GM19238 (cell line): ENCODE data around the gene HCRT.
"Not testable (repeated sequence)": the region's sequence is repeated elsewhere in the genome, so short reads cannot be mapped to it uniquely, and the experiment has no call there.

Experiments used
- DNase-seq: peaks from one replicate; pipeline ENCODE4 v3.0.0; 2011; ENCODE audit warnings: low spot score; ENCODE audit not compliant: insufficient read length

HCRT gene

GRCh38 chr17:42184713-42185620, at the start of gene HCRT:
HCRT (minus strand) TSS chr17:42185452; CDS start chr17:42185365, 87 bp downstream.
- no peak for DNase-seq

GRCh38 chr17:42233994-42234393, 48.7 kb upstream of the HCRT start:
- no peak for DNase-seq

- no peak for DNase-seq
Observed at GRCh38 chr17:42233156-42233555, 47.9 kb upstream of the HCRT start.

GRCh38 chr17:42230225-42230624, 45.0 kb upstream of the HCRT start:
- no peak for DNase-seq

GRCh38 chr17:42227849-42228700, 42.8 kb upstream of the HCRT start:
- DNase-seq, result no peak

- no peak for DNase-seq
Observed at GRCh38 chr17:42225646-42226045, 40.4 kb upstream of the HCRT start.

- no peak for DNase-seq
Observed at GRCh38 chr17:42224651-42225050, 39.4 kb upstream of the HCRT start.

GRCh38 chr17:42221886-42222745, 36.9 kb upstream of the HCRT start:
- peak; percentile 34 for DNase-seq

- DNase-seq, result not testable (repeated sequence)
Observed at GRCh38 chr17:42219280-42219679, 34.0 kb upstream of the HCRT start.

- DNase-seq, result no peak
Observed at GRCh38 chr17:42214156-42214555, 28.9 kb upstream of the HCRT start.

- no peak for DNase-seq
Observed at GRCh38 chr17:42212382-42212781, 27.1 kb upstream of the HCRT start.

- DNase-seq, result not testable (repeated sequence)
Observed at GRCh38 chr17:42211921-42212341, 26.7 kb upstream of the HCRT start.

GRCh38 chr17:42210046-42210445, 24.8 kb upstream of the HCRT start:
- DNase-seq, result no peak

GRCh38 chr17:42206153-42206612, 20.9 kb upstream of the HCRT start:
- not testable (repeated sequence) for DNase-seq

- DNase-seq, result no peak
Observed at GRCh38 chr17:42203354-42203753, 18.1 kb upstream of the HCRT start.

GRCh38 chr17:42202696-42203095, 17.4 kb upstream of the HCRT start:
- no peak for DNase-seq

GRCh38 chr17:42202159-42202558, 16.9 kb upstream of the HCRT start:
- DNase-seq, result no peak

- no peak for DNase-seq
Observed at GRCh38 chr17:42201458-42201772, 16.2 kb upstream of the HCRT start.

- no peak for DNase-seq
Observed at GRCh38 chr17:42200706-42201457, 15.6 kb upstream of the HCRT start.

- no peak for DNase-seq
Observed at GRCh38 chr17:42199416-42200011, 14.3 kb upstream of the HCRT start.
